Fibroblast of pulmonary artery (primary cell): ENCODE data around the gene CRAT.
A peak's percentile ranks its signal among the peaks of the same experiment; 100 is the strongest.

Experiments used
- DNase-seq: peaks from one replicate; pipeline ENCODE4 v3.0.0-alpha.2; 2010; ENCODE audit warnings: low read depth
- H3K4me3 ChIP-seq: replicated peaks from 2 replicates; pipeline ENCODE4 v1.5.1; 2011; ENCODE audit warnings: low read depth, mild to moderate bottlenecking, control low read depth, low read length, moderate library complexity
- CTCF ChIP-seq: IDR thresholded peaks from 2 replicates; pipeline ENCODE4 v1.5.1; 2011; ENCODE audit warnings: mild to moderate bottlenecking, control low read depth, low read length, inconsistent platforms; ENCODE audit errors: missing control alignments

Gene CRAT

GRCh38 chr9:129138476-129139232, 28.1 kb upstream of the CRAT start:
- no peak overlapping the region for H3K4me3 ChIP-seq
- peak; percentile 60 for DNase-seq
- no peak for TF ChIP-seq CTCF

- DNase-seq = no peak
- no peak for TF ChIP-seq CTCF
- H3K4me3 ChIP-seq = no peak overlapping the region
Measured at GRCh38 chr9:129138144-129138462, 27.5 kb upstream of the CRAT start.

GRCh38 chr9:129137292-129138143, 26.9 kb upstream of the CRAT start:
- no peak overlapping the region for H3K4me3 ChIP-seq
- no peak for DNase-seq
- no peak for TF ChIP-seq CTCF

GRCh38 chr9:129136446-129137035, 25.9 kb upstream of the CRAT start:
- no peak for DNase-seq
- TF ChIP-seq CTCF = no peak
- no peak overlapping the region for H3K4me3 ChIP-seq

- no peak overlapping the region for H3K4me3 ChIP-seq
- DNase-seq = no peak
- TF ChIP-seq CTCF = no peak
Measured at GRCh38 chr9:129135476-129135875, 24.9 kb upstream of the CRAT start.

- DNase-seq = no peak
- TF ChIP-seq CTCF = no peak
- no peak overlapping the region for H3K4me3 ChIP-seq
Measured at GRCh38 chr9:129133082-129133481, 22.5 kb upstream of the CRAT start.
